Psoas muscle (tissue), 8 donors: ENCODE data around the gene MAT2A. TPM values are rescaled to one million over a fixed set of nuclear protein-coding genes. Genes with fewer than 3 reads are reported as not detected.
A peak's percentile ranks its signal among the peaks of the same experiment; 100 is the strongest.

Experiments
- ATAC-seq, 4 donors: fragments of 200-7000 bp; cut with Tn5 transposase; one replicate each; pipeline ENCODE4 v1.9.1; 2020; ENCODE audit warnings: moderate library complexity in 3 of 4, mild to moderate bottlenecking in 2 of 4
- DNase-seq, 2 donors: peaks; one replicate each; pipeline ENCODE4 v3.0.0-alpha.2; 2020
- H3K27ac ChIP-seq: fragments of 200-600 bp; one replicate; pipeline ENCODE4 v1.8.0; 2022
- H3K27me3 ChIP-seq, 3 donors: fragments of 200-600 bp in 1 of 3; one replicate each; pipeline versions ENCODE4 v1.6.1 to v1.8.0; 2013 to 2022; ENCODE audit warnings: low read length in 2 of 3, mild to moderate bottlenecking in 2 of 3, moderate library complexity in 1 of 3; ENCODE audit not compliant: insufficient read depth in 3 of 3
- H3K36me3 ChIP-seq, 2 donors: fragments of 200-600 bp in 1 of 2; one replicate each; pipeline versions ENCODE4 v1.6.1 to v1.8.0; 2013 to 2022; ENCODE audit warnings: low read depth in 1 of 2, mild to moderate bottlenecking in 1 of 2, moderate library complexity in 1 of 2; ENCODE audit not compliant: insufficient read depth in 1 of 2
- H3K4me1 ChIP-seq: fragments of 200-600 bp; one replicate; pipeline ENCODE4 v1.8.0; 2022
- H3K4me3 ChIP-seq: fragments of 200-600 bp; one replicate; pipeline ENCODE4 v1.8.0; 2022; ENCODE audit warnings: mild to moderate bottlenecking
- H3K9me3 ChIP-seq: fragments of 200-600 bp; one replicate; pipeline ENCODE4 v1.8.0; 2022
- WGBS, 3 donors: extraction: QIAGEN DNeasy Blood & Tissue Kit; methylation state at CpG; one replicate each; pipeline versions ENCODE4 v1.1.6 to v1.1.7; 2013; 5-methylcytosine and 5-hydroxymethylcytosine counted together
- intact Hi-C, 2 donors: fragments of 100-400 bp; cut with DNase I; formaldehyde crosslinking; loops; one replicate each; pipeline versions ENCODE4 v1.11.0 to v1.14.2; 2022
- long read RNA-seq, 2 donors: library from polyadenylated mRNA; unstranded; transcript quantifications; one replicate each; pipeline ENCODE4 v2.0.0, GENCODE V29; 2021
- polyA plus RNA-seq, 3 donors: library from polyadenylated mRNA; stranded (reverse); fragments of 200-250 nt; gene quantifications; one replicate each; pipeline ENCODE4 v1.2.3, GENCODE V29; 2013
- total RNA-seq, 4 donors: library from RNA; stranded (reverse); fragmentation: NEBNext Ultra II Directional in 2 of 4; extraction: Animal tissue kit (Norgen Biotek cat#: 25700) in 2 of 4; gene quantifications; one replicate each; pipeline versions ENCODE4 v1.2.1 to v1.2.4, GENCODE V29; 2021 to 2023
- TF ChIP-seq, protein P1 (sequence below): fragments of 200-600 bp; IDR thresholded peaks from one replicate; pipeline ENCODE4 v1.8.0; 2022; ENCODE audit warnings: antibody characterized with exemption
- donor health status: healthy with polysubstance abuse.
- donor health status: DM: no; HTN: no; CAD: no; lungs with moderate emphysema.
- donor health status: Bipolar disorder and iron deficiency.
- donor health status: healthy.
- donor health status: DM: yes; HTN: yes; CAD: no.
- donor health status: DM: no; HTN: no; CAD: no.
- donor health status: DM: no; HTN: no; CAD: no.
- donor health status: DM: yes; HTN: yes; CAD: no.

MAT2A gene
- total RNA-seq (100 to 1,000 TPM; 127 to 356 (median 183) TPM), polyA plus RNA-seq (100 to 1,000 TPM in 2 of 3 donors, 10 to 100 TPM in 1; 55.9 to 252 (median 134) TPM)
- long read RNA-seq, donor 1, transcript MAT2A-201 (9 exons, 2,819 nt), result major isoform, 55 of 77 reads
- long read RNA-seq, donor 1, partial matches to known transcripts, result 18 of 77 reads
- long read RNA-seq, donor 1, other reads (novel, unspliced or antisense), result 4 of 77 reads
- long read RNA-seq, donor 2, transcript MAT2A-201 (9 exons, 2,819 nt), result major isoform, 248 of 355 reads
- long read RNA-seq, donor 2, partial matches to known transcripts, result 72 of 355 reads
- long read RNA-seq, donor 2, other reads (novel, unspliced or antisense), result 33 of 355 reads

GRCh38 chr2:85538507-85539360 is at the start of gene MAT2A:
TSS of gene MAT2A (plus strand) at chr2:85539168. CDS start at chr2:85539288, 120 bp downstream.
- ATAC-seq (peak; percentile 82 to 88 (median 84)), DNase-seq (peak; percentile 97 to 98)
- TF ChIP-seq, protein P1, sequence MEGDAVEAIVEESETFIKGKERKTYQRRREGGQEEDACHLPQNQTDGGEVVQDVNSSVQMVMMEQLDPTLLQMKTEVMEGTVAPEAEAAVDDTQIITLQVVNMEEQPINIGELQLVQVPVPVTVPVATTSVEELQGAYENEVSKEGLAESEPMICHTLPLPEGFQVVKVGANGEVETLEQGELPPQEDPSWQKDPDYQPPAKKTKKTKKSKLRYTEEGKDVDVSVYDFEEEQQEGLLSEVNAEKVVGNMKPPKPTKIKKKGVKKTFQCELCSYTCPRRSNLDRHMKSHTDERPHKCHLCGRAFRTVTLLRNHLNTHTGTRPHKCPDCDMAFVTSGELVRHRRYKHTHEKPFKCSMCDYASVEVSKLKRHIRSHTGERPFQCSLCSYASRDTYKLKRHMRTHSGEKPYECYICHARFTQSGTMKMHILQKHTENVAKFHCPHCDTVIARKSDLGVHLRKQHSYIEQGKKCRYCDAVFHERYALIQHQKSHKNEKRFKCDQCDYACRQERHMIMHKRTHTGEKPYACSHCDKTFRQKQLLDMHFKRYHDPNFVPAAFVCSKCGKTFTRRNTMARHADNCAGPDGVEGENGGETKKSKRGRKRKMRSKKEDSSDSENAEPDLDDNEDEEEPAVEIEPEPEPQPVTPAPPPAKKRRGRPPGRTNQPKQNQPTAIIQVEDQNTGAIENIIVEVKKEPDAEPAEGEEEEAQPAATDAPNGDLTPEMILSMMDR, result peak; percentile 71
- 0% methylated on average over 87 to 92 of the region's 92 CpGs for WGBS, 3 donors
- Histone ChIP-seq H3K27ac (peak within 1 kb of the TSS; percentile 99), H3K4me1 (peaks cover 44% of the 10 kb centered on the region), H3K9me3 (no peaks in the 10 kb centered on the region), H3K36me3 (peaks cover 15 to 35% of the 10 kb centered on the region in 2 donors), H3K27me3 (no peaks in the 10 kb centered on the region), H3K4me3 (peak within 1 kb of the TSS; percentile 89)
- intact Hi-C loops, result loop anchor here (1.0 to 2.0 kb wide), 2 partner anchors 34 to 47 kb away; no protein-coding TSS in a partner anchor

- WGBS, 3 donors, result 85 to 98% (median 90%) methylated on average over 3 of the region's 3 CpGs
- intact Hi-C loops, result loop anchor here in 1 of 2 donors (5.0 kb wide), 1 partner anchor 44 kb away; no protein-coding TSS in a partner anchor
- Histone ChIP-seq H3K4me3 (no peak overlapping the region), H3K4me1 (no peaks in the 10 kb centered on the region), H3K27ac (no peak overlapping the region), H3K27me3 (no peaks in the 10 kb centered on the region), H3K9me3 (no peaks in the 10 kb centered on the region), H3K36me3 (no peaks in the 10 kb centered on the region)
- DNase-seq (no peak), ATAC-seq (no peak)
- TF ChIP-seq, protein P1, result no peak
These were observed 47.9 kb upstream of the MAT2A start for GRCh38 chr2:85490861-85491755.

DNA sequence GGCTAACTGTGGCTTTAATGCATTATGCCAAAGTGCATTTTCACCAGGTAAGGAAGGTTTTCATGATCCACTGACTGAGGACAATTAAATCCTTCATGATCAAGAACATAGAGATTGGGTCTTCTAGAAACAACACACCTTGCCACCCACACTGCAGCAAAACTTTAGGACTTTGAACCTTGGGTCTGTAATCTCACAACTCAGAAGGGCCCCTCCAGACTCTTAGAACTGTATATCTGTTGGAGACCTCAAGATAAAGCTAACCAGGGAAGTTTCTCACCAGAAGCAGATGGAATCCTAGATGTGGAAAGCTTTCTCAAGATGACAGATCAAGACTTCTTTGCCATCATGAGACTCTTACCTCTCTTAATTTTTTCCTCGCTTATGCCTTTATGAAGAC is 42.5 kb upstream of the MAT2A start:
- Histone ChIP-seq H3K27ac (no peak overlapping the region), H3K36me3 (no peaks in the 10 kb centered on the region), H3K9me3 (no peaks in the 10 kb centered on the region), H3K27me3 (no peaks in the 10 kb centered on the region), H3K4me3 (no peak overlapping the region), H3K4me1 (peaks cover 5% of the 10 kb centered on the region)
- 98 to 100% (median 99%) methylated on average over 1 of the region's 1 CpG for WGBS, 3 donors
- TF ChIP-seq, protein P1, result no peak
- ATAC-seq (no peak), DNase-seq (no peak)
- intact Hi-C loops, result no loop called here

DNA sequence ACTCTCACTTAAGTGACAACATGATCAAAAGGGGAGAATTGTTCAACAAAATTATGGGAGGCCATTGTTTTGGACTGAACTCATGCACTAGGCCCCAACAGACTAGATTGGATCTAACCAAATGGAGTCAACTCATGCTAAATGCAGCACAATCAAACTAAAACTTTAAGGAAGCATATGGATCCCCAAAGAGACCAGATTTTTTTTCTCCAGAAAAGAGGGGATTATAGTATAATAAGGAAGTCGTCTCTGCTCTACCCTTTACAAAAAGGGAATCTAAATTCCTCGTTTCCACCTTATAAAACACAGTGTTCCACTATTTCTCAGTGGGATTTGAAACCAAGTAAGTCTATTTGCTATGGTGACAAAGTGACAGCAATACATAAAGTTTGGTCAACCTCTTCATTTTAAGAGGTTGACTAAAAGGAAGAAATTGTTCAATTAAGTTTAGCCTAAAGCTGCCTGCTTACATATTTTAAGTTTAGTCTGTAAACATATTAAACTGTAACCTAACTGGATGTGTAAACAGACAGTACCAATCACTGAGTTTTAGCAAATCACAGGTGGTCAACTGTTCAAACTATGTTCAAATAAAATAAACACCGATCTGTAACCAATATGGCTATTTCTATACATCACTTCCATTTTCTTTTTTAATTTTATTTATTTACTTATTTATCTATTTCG is 40.9 kb upstream of the MAT2A start:
- intact Hi-C loops, result no loop called here
- no peak for DNase-seq
- 80 to 93% (median 93%) methylated on average over 4 of the region's 4 CpGs for WGBS, 3 donors

More for the DNA sequence above, 40.9 kb upstream of the MAT2A start:
- Histone ChIP-seq H3K27me3 (no peaks in the 10 kb centered on the region), H3K36me3 (no peaks in the 10 kb centered on the region), H3K4me3 (no peak overlapping the region), H3K9me3 (no peaks in the 10 kb centered on the region), H3K4me1 (peaks cover 5% of the 10 kb centered on the region), H3K27ac (no peak overlapping the region)
- TF ChIP-seq, protein P1, result no peak
- no peak for ATAC-seq
